HepG2 (cell line): ENCODE data around the gene ANKRD65. TPM values are rescaled to one million over a fixed set of nuclear protein-coding genes. Genes with fewer than 3 reads are reported as not detected.
A peak's percentile ranks its signal among the peaks of the same experiment; 100 is the strongest.

ENCODE experiments used
- ASH2L ChIP-seq: fragments of 300-600, 200-600 bp; sonication (generic); IDR thresholded peaks from 2 replicates; pipeline ENCODE4 v1.7.0; 2017; ENCODE audit warnings: low read depth, mild to moderate bottlenecking, moderate library complexity, mixed read lengths, low read length; ENCODE audit not compliant: insufficient read length
- CBX1 ChIP-seq: IDR thresholded peaks from one replicate; pipeline ENCODE4 v1.6.1; 2016; ENCODE audit warnings: antibody characterized with exemption, low read depth
- ETV5 ChIP-seq: IDR thresholded peaks from 2 replicates; pipeline ENCODE4 v1.6.1; 2018; ENCODE audit warnings: missing biosample characterization, missing genetic modification reagents, inconsistent platforms, borderline replicate concordance
- FOXO1 ChIP-seq: sonication (generic); formaldehyde crosslinking; IDR thresholded peaks from 2 replicates; pipeline ENCODE4 v1.4.0; 2020; ENCODE audit warnings: missing genetic modification reagents
- HES4 ChIP-seq: sonication (generic); formaldehyde crosslinking; IDR thresholded peaks from 2 replicates; pipeline ENCODE4 v1.9.0; 2021; ENCODE audit warnings: mild to moderate bottlenecking, missing genetic modification reagents, borderline replicate concordance
- KLF15 ChIP-seq: sonication (generic); formaldehyde crosslinking; IDR thresholded peaks from 2 replicates; pipeline ENCODE4 v1.8.1; 2023; ENCODE audit warnings: borderline replicate concordance, mild to moderate bottlenecking, inconsistent platforms, missing genetic modification reagents, mixed read lengths
- LRRFIP1 ChIP-seq: sonication (generic); formaldehyde crosslinking; conservative IDR thresholded peaks from 2 replicates; pipeline ENCODE4 v1.4.0; 2020; ENCODE audit warnings: missing genetic modification reagents
- PRMT3 ChIP-seq: sonication (generic); formaldehyde crosslinking; IDR thresholded peaks from 2 replicates; pipeline ENCODE4 v1.8.1; 2022; ENCODE audit warnings: low read depth, mild to moderate bottlenecking, moderate library complexity, missing genetic modification reagents, borderline replicate concordance
- SOX6 ChIP-seq, 2 experiments: fragments of 450-650 bp in 1 of 2; sonication (generic) in 1 of 2; formaldehyde crosslinking in 1 of 2; IDR thresholded peaks; 2 replicates each; pipeline versions ENCODE4 v1.4.0 to v1.6.1; 2017 to 2020; ENCODE audit warnings: antibody characterized with exemption in 1 of 2, mild to moderate bottlenecking in 1 of 2, missing genetic modification reagents in 1 of 2
- XRCC5 ChIP-seq: fragments of 200-400 bp; formaldehyde crosslinking; optimal IDR thresholded peaks from 2 replicates; pipeline ENCODE3; 2017; ENCODE audit warnings: mild to moderate bottlenecking, low read length
- ZEB1 ChIP-seq: IDR thresholded peaks from 2 replicates; pipeline ENCODE4 v1.6.1; 2012; ENCODE audit warnings: mild to moderate bottlenecking, low read depth, inconsistent platforms; ENCODE audit not compliant: insufficient replicate concordance
- ZNF296 ChIP-seq: sonication (generic); formaldehyde crosslinking; conservative IDR thresholded peaks from 2 replicates; pipeline ENCODE4 v1.5.0; 2020; ENCODE audit warnings: mild to moderate bottlenecking, missing genetic modification reagents
- ZNF546 ChIP-seq: sonication (generic); formaldehyde crosslinking; conservative IDR thresholded peaks from 2 replicates; pipeline ENCODE4 v1.8.1; 2023; ENCODE audit warnings: mild to moderate bottlenecking, missing genetic modification reagents
- ZNF704 ChIP-seq: sonication (generic); formaldehyde crosslinking; IDR thresholded peaks from 2 replicates; pipeline ENCODE4 v1.8.1; 2023; ENCODE audit warnings: mild to moderate bottlenecking, inconsistent platforms, moderate library complexity, missing genetic modification reagents, borderline replicate concordance
- ZSCAN20 ChIP-seq: sonication (generic); formaldehyde crosslinking; IDR thresholded peaks from 2 replicates; pipeline ENCODE4 v1.4.0; 2020; ENCODE audit warnings: missing genetic modification reagents, mild to moderate bottlenecking, borderline replicate concordance
- ZSCAN25 ChIP-seq: sonication (generic); formaldehyde crosslinking; IDR thresholded peaks from 2 replicates; pipeline ENCODE4 v1.8.0; 2022; ENCODE audit warnings: mild to moderate bottlenecking, missing genetic modification reagents
- ZSCAN30 ChIP-seq: sonication (generic); formaldehyde crosslinking; IDR thresholded peaks from 2 replicates; pipeline ENCODE4 v1.5.0; 2020; ENCODE audit warnings: mild to moderate bottlenecking, missing genetic modification reagents
- ZZZ3 ChIP-seq: sonication (generic); formaldehyde crosslinking; IDR thresholded peaks from 2 replicates; pipeline ENCODE4 v1.4.0; 2020; ENCODE audit warnings: missing genetic modification reagents, mild to moderate bottlenecking, borderline replicate concordance
- polyA plus RNA-seq, 8 experiments: library from polyadenylated mRNA; depleted of rRNA in 3 of 8; stranded (reverse) in 7 of 8; unstranded in 1 of 8; fragments of >200 nt; fragmentation: Illumina TruSeq in 4 of 8; extraction: Trizol in 4 of 8; gene quantifications; 2 replicates each; pipeline versions ENCODE4 v1.2.1 to v1.2.3, GENCODE V29; 2011 to 2016; ENCODE audit warnings: low read depth in 4 of 8, missing spikeins in 1 of 8, mixed read lengths in 1 of 8; ENCODE audit not compliant: insufficient read depth in 1 of 8
- total RNA-seq, 5 experiments: library from RNA; depleted of rRNA; stranded (reverse); fragments of >200 nt; fragmentation: Illumina TruSeq; extraction: Trizol; gene quantifications; 2 replicates each; pipeline ENCODE4 v1.2.3, GENCODE V29; 2016; ENCODE audit warnings: low read depth in 1 of 5
- TF ChIP-seq, protein P1 (sequence below): sonication (generic); formaldehyde crosslinking; IDR thresholded peaks from 2 replicates; pipeline ENCODE4 v1.4.0; 2020; ENCODE audit warnings: missing genetic modification reagents, mild to moderate bottlenecking, borderline replicate concordance
- TF ChIP-seq, protein P2 (sequence below): sonication (generic); formaldehyde crosslinking; IDR thresholded peaks from 2 replicates; pipeline ENCODE4 v1.9.0; 2021; ENCODE audit warnings: missing genetic modification reagents, mild to moderate bottlenecking, borderline replicate concordance

The ANKRD65 gene
- total and polyA plus RNA-seq, 2 of the 13 experiments (the other 11 are each of a cell fraction or from before 2014, with no cell fraction given) = 12.1 to 30.1 TPM

GRCh38 chr1:1421147-1421906 lies at the start of gene ANKRD65 (continued):
- TF ChIP-seq ZZZ3 (CRISPR knock-in tag) (no peak), PRMT3 (no peak), CBX1 (no peak), ETV5 (peak; percentile 4; the same call in 1 of the 2 replicates), ZEB1 (no peak), LRRFIP1 (no peak), ASH2L (peak; percentile 39), ZNF546 (CRISPR knock-in tag) (no peak), XRCC5 (peak; percentile 82), ZSCAN30 (CRISPR knock-in tag) (0 out of 2 replicates have a peak, but pooled peaks have one; percentile 58), FOXO1 (CRISPR knock-in tag) (peak; percentile 85), HES4 (no peak), SOX6 (IDR thresholded peaks at IDR 0.05) (no peak), SOX6 (CRISPR knock-in tag; IDR thresholded peaks at IDR 0.05) (peak; percentile 71), ZNF704 (CRISPR knock-in tag) (no peak), ZNF296 (CRISPR knock-in tag) (no peak), ZSCAN20 (CRISPR knock-in tag) (no peak), ZSCAN25 (CRISPR knock-in tag) (peak; percentile 66), KLF15 (CRISPR knock-in tag) (no peak)
- TF ChIP-seq, protein P1, sequence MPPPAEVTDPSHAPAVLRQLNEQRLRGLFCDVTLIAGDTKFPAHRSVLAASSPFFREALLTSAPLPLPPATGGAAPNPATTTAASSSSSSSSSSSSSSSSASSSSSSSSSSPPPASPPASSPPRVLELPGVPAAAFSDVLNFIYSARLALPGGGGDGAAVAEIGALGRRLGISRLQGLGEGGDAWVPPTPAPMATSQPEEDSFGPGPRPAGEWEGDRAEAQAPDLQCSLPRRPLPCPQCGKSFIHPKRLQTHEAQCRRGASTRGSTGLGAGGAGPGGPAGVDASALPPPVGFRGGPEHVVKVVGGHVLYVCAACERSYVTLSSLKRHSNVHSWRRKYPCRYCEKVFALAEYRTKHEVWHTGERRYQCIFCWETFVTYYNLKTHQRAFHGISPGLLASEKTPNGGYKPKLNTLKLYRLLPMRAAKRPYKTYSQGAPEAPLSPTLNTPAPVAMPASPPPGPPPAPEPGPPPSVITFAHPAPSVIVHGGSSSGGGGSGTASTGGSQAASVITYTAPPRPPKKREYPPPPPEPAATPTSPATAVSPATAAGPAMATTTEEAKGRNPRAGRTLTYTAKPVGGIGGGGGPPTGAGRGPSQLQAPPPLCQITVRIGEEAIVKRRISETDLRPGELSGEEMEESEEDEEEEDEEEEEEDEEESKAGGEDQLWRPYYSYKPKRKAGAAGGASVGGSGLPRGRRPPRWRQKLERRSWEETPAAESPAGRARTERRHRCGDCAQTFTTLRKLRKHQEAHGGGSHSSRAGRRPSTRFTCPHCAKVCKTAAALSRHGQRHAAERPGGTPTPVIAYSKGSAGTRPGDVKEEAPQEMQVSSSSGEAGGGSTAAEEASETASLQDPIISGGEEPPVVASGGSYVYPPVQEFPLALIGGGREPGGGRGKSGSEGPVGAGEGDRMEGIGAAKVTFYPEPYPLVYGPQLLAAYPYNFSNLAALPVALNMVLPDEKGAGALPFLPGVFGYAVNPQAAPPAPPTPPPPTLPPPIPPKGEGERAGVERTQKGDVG (CRISPR knock-in tag) = no peak
- TF ChIP-seq, protein P2, sequence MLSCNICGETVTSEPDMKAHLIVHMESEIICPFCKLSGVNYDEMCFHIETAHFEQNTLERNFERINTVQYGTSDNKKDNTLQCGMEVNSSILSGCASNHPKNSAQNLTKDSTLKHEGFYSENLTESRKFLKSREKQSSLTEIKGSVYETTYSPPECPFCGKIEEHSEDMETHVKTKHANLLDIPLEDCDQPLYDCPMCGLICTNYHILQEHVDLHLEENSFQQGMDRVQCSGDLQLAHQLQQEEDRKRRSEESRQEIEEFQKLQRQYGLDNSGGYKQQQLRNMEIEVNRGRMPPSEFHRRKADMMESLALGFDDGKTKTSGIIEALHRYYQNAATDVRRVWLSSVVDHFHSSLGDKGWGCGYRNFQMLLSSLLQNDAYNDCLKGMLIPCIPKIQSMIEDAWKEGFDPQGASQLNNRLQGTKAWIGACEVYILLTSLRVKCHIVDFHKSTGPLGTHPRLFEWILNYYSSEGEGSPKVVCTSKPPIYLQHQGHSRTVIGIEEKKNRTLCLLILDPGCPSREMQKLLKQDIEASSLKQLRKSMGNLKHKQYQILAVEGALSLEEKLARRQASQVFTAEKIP (CRISPR knock-in tag) = no peak
